Activated CD8-positive, alpha-beta memory T cell treated with anti-CD3 and anti-CD28 coated beads, Interleukin-2, amount 50 U/mL, for 48 hours (primary cell): ENCODE results near the gene TGFB1I1.
"Not testable (repeated sequence)": the region's sequence is repeated elsewhere in the genome, so short reads cannot be mapped to it uniquely, and the experiment has no call there.

Experiments
- DNase-seq: peaks from one replicate; pipeline ENCODE4 v3.0.0-alpha.2; 2020

TGFB1I1 gene

GRCh38 chr16:31519759-31520431, 47.9 kb downstream of the TGFB1I1 start:
- DNase-seq = no peak

GRCh38 chr16:31521368-31521767, 49.4 kb downstream of the TGFB1I1 start:
- DNase-seq = no peak

GRCh38 chr16:31522071-31522470, 50.1 kb downstream of the TGFB1I1 start:
- no peak for DNase-seq

- not testable (repeated sequence) for DNase-seq
Measured at GRCh38 chr16:31523768-31524167, 51.8 kb downstream of the TGFB1I1 start.

GRCh38 chr16:31525113-31525512, 53.2 kb downstream of the TGFB1I1 start:
- DNase-seq = no peak
